ENCODE measurements around the gene DIP2C. TPM values are rescaled to one million over a fixed set of nuclear protein-coding genes. Genes with fewer than 3 reads are reported as not detected.

The DIP2C gene
- polyA plus RNA-seq, 1 of the 3 experiments (the other 2 are of a cell fraction), result 8.7 TPM

DNA sequence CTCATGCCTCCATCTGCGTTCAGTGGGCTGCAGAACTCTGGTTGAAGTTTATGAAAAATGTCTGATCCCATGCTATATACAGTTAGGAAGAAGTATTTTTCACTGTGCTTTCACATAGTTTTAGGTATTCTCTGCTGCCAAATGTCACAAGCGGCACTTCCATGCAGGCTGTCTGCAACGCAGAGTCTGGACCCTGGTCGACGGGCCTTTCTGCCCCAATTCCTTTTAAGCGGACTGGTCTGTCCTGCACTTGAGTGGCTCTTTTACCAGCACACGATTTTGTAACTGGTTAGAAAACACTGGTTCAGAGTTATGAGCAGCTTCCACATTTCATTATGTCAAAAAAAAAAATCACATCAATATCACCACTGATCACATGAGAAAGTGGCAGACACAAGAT, 143.0 kb downstream of the DIP2C start:
- no peaks in the 10 kb centered on the region for H3K9me2 ChIP-seq
- peaks cover 20% of the 10 kb centered on the region for H3K79me2 ChIP-seq (ENCODE audit: insufficient read depth)

More for the DNA sequence above, 143.0 kb downstream of the DIP2C start:
- peaks cover 13 to 31% of the 10 kb centered on the region in 2 experiments; a peak in 3 of 4 replicates for H3K4me1 ChIP-seq (ENCODE audit: control insufficient read depth in 1 of 2, insufficient read depth in 2 of 2, low read depth in 1 of 2, low read length in 1 of 2)
- H3K4me3 ChIP-seq (ENCODE audit: low read depth in 2 of 2, low read length in 1 of 2), result no peak overlapping the region
- no peak overlapping the region for H3K9ac ChIP-seq
- DNase-seq, result no peak
- TF ChIP-seq EP300 (IDR thresholded peaks at IDR 0.05; ENCODE audit: borderline replicate concordance in 1 of 2, low read depth in 1 of 2, low read length in 1 of 2) (no peak), FOXJ3 (CRISPR knock-in tag; IDR thresholded peaks at IDR 0.05) (no peak), RAD21 (IDR thresholded peaks at IDR 0.05; ENCODE audit: low read length) (no peak), CHD2 (IDR thresholded peaks at IDR 0.05; ENCODE audit: low read length, partially characterized antibody) (no peak), TCF12 (IDR thresholded peaks at IDR 0.05) (no peak), SIN3A (IDR thresholded peaks at IDR 0.05; ENCODE audit: borderline replicate concordance, low read depth, low read length) (no peak), FOXM1 (IDR thresholded peaks at IDR 0.05; ENCODE audit: low read depth) (no peak), NRF1 (IDR thresholded peaks at IDR 0.05; ENCODE audit: low read depth, low read length) (no peak), FOSL2 (IDR thresholded peaks at IDR 0.05; ENCODE audit: borderline replicate concordance, low read depth) (no peak), JUND (IDR thresholded peaks at IDR 0.05) (no peak), MXI1 (IDR thresholded peaks at IDR 0.05; ENCODE audit: low read depth, low read length) (no peak), POLR2AphosphoS5 (IDR thresholded peaks at IDR 0.05; ENCODE audit: low read depth, low read length) (no peak), RXRA (IDR thresholded peaks at IDR 0.05; ENCODE audit: borderline replicate concordance, low read depth) (no peak)
- TF ChIP-seq, protein P1, sequence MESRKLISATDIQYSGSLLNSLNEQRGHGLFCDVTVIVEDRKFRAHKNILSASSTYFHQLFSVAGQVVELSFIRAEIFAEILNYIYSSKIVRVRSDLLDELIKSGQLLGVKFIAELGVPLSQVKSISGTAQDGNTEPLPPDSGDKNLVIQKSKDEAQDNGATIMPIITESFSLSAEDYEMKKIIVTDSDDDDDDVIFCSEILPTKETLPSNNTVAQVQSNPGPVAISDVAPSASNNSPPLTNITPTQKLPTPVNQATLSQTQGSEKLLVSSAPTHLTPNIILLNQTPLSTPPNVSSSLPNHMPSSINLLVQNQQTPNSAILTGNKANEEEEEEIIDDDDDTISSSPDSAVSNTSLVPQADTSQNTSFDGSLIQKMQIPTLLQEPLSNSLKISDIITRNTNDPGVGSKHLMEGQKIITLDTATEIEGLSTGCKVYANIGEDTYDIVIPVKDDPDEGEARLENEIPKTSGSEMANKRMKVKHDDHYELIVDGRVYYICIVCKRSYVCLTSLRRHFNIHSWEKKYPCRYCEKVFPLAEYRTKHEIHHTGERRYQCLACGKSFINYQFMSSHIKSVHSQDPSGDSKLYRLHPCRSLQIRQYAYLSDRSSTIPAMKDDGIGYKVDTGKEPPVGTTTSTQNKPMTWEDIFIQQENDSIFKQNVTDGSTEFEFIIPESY (IDR thresholded peaks at IDR 0.05; ENCODE audit: borderline replicate concordance, low read depth), result no peak
- TF ChIP-seq, protein P2, sequence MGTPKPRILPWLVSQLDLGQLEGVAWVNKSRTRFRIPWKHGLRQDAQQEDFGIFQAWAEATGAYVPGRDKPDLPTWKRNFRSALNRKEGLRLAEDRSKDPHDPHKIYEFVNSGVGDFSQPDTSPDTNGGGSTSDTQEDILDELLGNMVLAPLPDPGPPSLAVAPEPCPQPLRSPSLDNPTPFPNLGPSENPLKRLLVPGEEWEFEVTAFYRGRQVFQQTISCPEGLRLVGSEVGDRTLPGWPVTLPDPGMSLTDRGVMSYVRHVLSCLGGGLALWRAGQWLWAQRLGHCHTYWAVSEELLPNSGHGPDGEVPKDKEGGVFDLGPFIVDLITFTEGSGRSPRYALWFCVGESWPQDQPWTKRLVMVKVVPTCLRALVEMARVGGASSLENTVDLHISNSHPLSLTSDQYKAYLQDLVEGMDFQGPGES (IDR thresholded peaks at IDR 0.05; ENCODE audit: low read depth, low read length), result no peak
- TF ChIP-seq, protein P3, sequence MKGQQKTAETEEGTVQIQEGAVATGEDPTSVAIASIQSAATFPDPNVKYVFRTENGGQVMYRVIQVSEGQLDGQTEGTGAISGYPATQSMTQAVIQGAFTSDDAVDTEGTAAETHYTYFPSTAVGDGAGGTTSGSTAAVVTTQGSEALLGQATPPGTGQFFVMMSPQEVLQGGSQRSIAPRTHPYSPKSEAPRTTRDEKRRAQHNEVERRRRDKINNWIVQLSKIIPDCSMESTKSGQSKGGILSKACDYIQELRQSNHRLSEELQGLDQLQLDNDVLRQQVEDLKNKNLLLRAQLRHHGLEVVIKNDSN (IDR thresholded peaks at IDR 0.05; ENCODE audit: borderline replicate concordance, low read depth), result no peak
- TF ChIP-seq, protein P4, sequence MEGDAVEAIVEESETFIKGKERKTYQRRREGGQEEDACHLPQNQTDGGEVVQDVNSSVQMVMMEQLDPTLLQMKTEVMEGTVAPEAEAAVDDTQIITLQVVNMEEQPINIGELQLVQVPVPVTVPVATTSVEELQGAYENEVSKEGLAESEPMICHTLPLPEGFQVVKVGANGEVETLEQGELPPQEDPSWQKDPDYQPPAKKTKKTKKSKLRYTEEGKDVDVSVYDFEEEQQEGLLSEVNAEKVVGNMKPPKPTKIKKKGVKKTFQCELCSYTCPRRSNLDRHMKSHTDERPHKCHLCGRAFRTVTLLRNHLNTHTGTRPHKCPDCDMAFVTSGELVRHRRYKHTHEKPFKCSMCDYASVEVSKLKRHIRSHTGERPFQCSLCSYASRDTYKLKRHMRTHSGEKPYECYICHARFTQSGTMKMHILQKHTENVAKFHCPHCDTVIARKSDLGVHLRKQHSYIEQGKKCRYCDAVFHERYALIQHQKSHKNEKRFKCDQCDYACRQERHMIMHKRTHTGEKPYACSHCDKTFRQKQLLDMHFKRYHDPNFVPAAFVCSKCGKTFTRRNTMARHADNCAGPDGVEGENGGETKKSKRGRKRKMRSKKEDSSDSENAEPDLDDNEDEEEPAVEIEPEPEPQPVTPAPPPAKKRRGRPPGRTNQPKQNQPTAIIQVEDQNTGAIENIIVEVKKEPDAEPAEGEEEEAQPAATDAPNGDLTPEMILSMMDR (IDR thresholded peaks at IDR 0.05), result no peak
- TF ChIP-seq, protein P5, sequence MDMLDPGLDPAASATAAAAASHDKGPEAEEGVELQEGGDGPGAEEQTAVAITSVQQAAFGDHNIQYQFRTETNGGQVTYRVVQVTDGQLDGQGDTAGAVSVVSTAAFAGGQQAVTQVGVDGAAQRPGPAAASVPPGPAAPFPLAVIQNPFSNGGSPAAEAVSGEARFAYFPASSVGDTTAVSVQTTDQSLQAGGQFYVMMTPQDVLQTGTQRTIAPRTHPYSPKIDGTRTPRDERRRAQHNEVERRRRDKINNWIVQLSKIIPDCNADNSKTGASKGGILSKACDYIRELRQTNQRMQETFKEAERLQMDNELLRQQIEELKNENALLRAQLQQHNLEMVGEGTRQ (IDR thresholded peaks at IDR 0.05; ENCODE audit: borderline replicate concordance, low read depth, low read length), result no peak
- WGBS (ENCODE audit: low lambda C conversion rate), result 94% methylated on average over 6 of the region's 7 CpGs
- H2AFZ ChIP-seq (ENCODE audit: low read depth), result no peak overlapping the region
- ChIA-PET POLR2A (no interaction called here), CTCF (interaction anchor here (0.8 to 1.6 kb wide), 3 partner anchors 12 to 25 kb away, joined by 3 to 4 read pairs (median 4); no protein-coding TSS in a partner anchor)
- H3K27ac ChIP-seq (ENCODE audit: low read depth in 2 of 2, low read length in 1 of 2), result no peak overlapping the region
- no peaks in the 10 kb centered on the region for H3K9me3 ChIP-seq
- H3F3A ChIP-seq (replicated peaks; ENCODE audit: insufficient read depth), result no peaks in the 10 kb centered on the region
- H4K20me1 ChIP-seq (ENCODE audit: insufficient read depth), result peaks cover 86% of the 10 kb centered on the region
- H3K27me3 ChIP-seq (ENCODE audit: insufficient read depth), result no peaks in the 10 kb centered on the region
- H3K4me2 ChIP-seq, result no peak overlapping the region
- H3K36me3 ChIP-seq (replicated peaks in 1 of 2; ENCODE audit: control insufficient read depth in 1 of 2, insufficient read depth in 2 of 2, low read length in 1 of 2), result no peaks in the 10 kb centered on the region
